HL-60 (cell line): ENCODE measurements around the gene TBX18.

ENCODE experiments used
- POLR2AphosphoS5 ChIP-seq: IDR thresholded peaks from 2 replicates; pipeline ENCODE4 v1.6.1; 2012; ENCODE audit warnings: low read depth
- TF ChIP-seq, protein P1 (sequence below): IDR thresholded peaks from one replicate; pipeline ENCODE4 v1.5.1; 2011; ENCODE audit warnings: low read length, control low read depth, inconsistent platforms; ENCODE audit not compliant: insufficient read depth

DNA sequence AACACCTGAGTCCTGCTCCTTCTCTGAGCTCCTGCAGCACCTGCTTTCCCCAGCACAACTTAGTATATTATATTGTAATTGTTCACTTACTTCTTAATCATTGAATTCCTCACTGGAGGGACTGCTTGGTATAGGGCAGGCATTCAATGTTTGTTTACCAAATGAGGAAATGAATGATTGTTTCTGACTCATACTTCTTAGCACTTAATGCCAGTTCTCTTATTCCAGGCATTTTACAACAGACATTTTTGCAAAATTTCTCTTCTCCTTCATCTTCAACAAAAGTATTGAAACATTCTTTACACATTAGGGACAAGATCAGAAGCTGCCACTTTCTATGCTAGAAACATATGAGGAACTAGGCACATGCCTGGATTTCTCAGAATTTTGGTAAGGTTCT lies 119.4 kb downstream of the TBX18 start:
- TF ChIP-seq, protein P1, sequence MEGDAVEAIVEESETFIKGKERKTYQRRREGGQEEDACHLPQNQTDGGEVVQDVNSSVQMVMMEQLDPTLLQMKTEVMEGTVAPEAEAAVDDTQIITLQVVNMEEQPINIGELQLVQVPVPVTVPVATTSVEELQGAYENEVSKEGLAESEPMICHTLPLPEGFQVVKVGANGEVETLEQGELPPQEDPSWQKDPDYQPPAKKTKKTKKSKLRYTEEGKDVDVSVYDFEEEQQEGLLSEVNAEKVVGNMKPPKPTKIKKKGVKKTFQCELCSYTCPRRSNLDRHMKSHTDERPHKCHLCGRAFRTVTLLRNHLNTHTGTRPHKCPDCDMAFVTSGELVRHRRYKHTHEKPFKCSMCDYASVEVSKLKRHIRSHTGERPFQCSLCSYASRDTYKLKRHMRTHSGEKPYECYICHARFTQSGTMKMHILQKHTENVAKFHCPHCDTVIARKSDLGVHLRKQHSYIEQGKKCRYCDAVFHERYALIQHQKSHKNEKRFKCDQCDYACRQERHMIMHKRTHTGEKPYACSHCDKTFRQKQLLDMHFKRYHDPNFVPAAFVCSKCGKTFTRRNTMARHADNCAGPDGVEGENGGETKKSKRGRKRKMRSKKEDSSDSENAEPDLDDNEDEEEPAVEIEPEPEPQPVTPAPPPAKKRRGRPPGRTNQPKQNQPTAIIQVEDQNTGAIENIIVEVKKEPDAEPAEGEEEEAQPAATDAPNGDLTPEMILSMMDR, result no peak
- TF ChIP-seq POLR2AphosphoS5, result no peak
